Left ventricle myocardium inferior (tissue), 1 donor: ENCODE measurements around the gene CEP131. TPM values are rescaled to one million over a fixed set of nuclear protein-coding genes. Genes with fewer than 3 reads are reported as not detected.

Experiments used
- DNase-seq: peaks from one replicate; pipeline ENCODE4 v3.0.0-alpha.2; 2020
- H3K27ac ChIP-seq: fragments of 200-600 bp; replicated peaks from 2 replicates; pipeline ENCODE4 v1.8.0; 2021
- H3K27me3 ChIP-seq: fragments of 200-600 bp; 2 replicates; pipeline ENCODE4 v1.8.0; 2021; ENCODE audit warnings: low read depth
- H3K36me3 ChIP-seq: fragments of 200-600 bp; 2 replicates; pipeline ENCODE4 v1.8.0; 2021
- H3K4me1 ChIP-seq: fragments of 200-600 bp; 2 replicates; pipeline ENCODE4 v1.8.0; 2021
- H3K4me3 ChIP-seq: fragments of 200-600 bp; 2 replicates; pipeline ENCODE4 v1.8.0; 2021; ENCODE audit warnings: mild to moderate bottlenecking, moderate library complexity
- H3K9me3 ChIP-seq: fragments of 200-600 bp; replicated peaks from 2 replicates; pipeline ENCODE4 v1.8.0; 2021
- CTCF ChIP-seq: fragments of 200-600 bp; IDR thresholded peaks from 2 replicates; pipeline ENCODE4 v1.8.0; 2021; ENCODE audit warnings: antibody characterized with exemption, mild to moderate bottlenecking, borderline replicate concordance
- intact Hi-C: fragments of 100-400 bp; cut with micrococcal nuclease; formaldehyde crosslinking; loops from one replicate; pipeline ENCODE4 v1.11.0; 2022
- total RNA-seq: library from RNA; stranded (reverse); fragmentation: NEBNext Ultra II Directional; extraction: Animal tissue kit (Norgen Biotek cat#: 25700); gene quantifications from one replicate; pipeline ENCODE4 v1.2.1, GENCODE V29; 2021
- donor health status: DM: no; HTN: yes; CAD: no; lungs with severe emphysema.

The CEP131 gene
- total RNA-seq, 1 donor from 2014 or later = 7.6 TPM

- no peak for DNase-seq
- H3K36me3 ChIP-seq = peaks cover 80% of the 10 kb centered on the region
- H3K27ac ChIP-seq = no peak overlapping the region
- TF ChIP-seq CTCF = no peak
- intact Hi-C loops = no loop called here
- H3K4me3 ChIP-seq = no peak overlapping the region
- no peaks in the 10 kb centered on the region for H3K27me3 ChIP-seq
- H3K4me1 ChIP-seq = no peaks in the 10 kb centered on the region
- no peaks in the 10 kb centered on the region for H3K9me3 ChIP-seq
These were observed 41.9 kb upstream of the CEP131 start for GRCh38 chr17:81264640-81265039.

- Histone ChIP-seq H3K36me3 (peaks cover 84% of the 10 kb centered on the region), H3K4me1 (no peaks in the 10 kb centered on the region), H3K27me3 (no peaks in the 10 kb centered on the region), H3K9me3 (no peaks in the 10 kb centered on the region), H3K4me3 (no peak overlapping the region), H3K27ac (no peak overlapping the region)
- TF ChIP-seq CTCF = no peak
- DNase-seq = no peak
- intact Hi-C loops = no loop called here
These were observed 40.8 kb upstream of the CEP131 start for GRCh38 chr17:81263371-81264181.

- DNase-seq = no peak
- Histone ChIP-seq H3K27ac (no peak overlapping the region), H3K4me1 (no peaks in the 10 kb centered on the region), H3K9me3 (no peaks in the 10 kb centered on the region), H3K4me3 (no peak overlapping the region), H3K27me3 (no peaks in the 10 kb centered on the region), H3K36me3 (peaks cover 82% of the 10 kb centered on the region)
- intact Hi-C loops = no loop called here
- TF ChIP-seq CTCF = no peak
These were observed 39.0 kb upstream of the CEP131 start for GRCh38 chr17:81261582-81262336.

- DNase-seq = no peak
- Histone ChIP-seq H3K27ac (no peak overlapping the region), H3K27me3 (no peaks in the 10 kb centered on the region), H3K9me3 (no peaks in the 10 kb centered on the region), H3K4me3 (no peak overlapping the region), H3K4me1 (no peaks in the 10 kb centered on the region), H3K36me3 (peaks cover 82% of the 10 kb centered on the region)
- intact Hi-C loops = no loop called here
- no peak for TF ChIP-seq CTCF
These were observed 38.3 kb upstream of the CEP131 start for GRCh38 chr17:81261096-81261495.

GRCh38 chr17:81260641-81261040 lies 37.9 kb upstream of the CEP131 start:
- Histone ChIP-seq H3K27ac (no peak overlapping the region), H3K36me3 (peaks cover 77% of the 10 kb centered on the region), H3K4me1 (peaks cover 3% of the 10 kb centered on the region), H3K27me3 (no peaks in the 10 kb centered on the region), H3K4me3 (no peak overlapping the region), H3K9me3 (no peaks in the 10 kb centered on the region)
- no peak for TF ChIP-seq CTCF
- intact Hi-C loops = no loop called here
- no peak for DNase-seq
